ENCODE results near the gene SYNM. TPM values are rescaled to one million over a fixed set of nuclear protein-coding genes. Genes with fewer than 3 reads are reported as not detected.

The SYNM gene
- total RNA-seq, 2 donors from 2014 or later, result 302 to 329 TPM

DNA sequence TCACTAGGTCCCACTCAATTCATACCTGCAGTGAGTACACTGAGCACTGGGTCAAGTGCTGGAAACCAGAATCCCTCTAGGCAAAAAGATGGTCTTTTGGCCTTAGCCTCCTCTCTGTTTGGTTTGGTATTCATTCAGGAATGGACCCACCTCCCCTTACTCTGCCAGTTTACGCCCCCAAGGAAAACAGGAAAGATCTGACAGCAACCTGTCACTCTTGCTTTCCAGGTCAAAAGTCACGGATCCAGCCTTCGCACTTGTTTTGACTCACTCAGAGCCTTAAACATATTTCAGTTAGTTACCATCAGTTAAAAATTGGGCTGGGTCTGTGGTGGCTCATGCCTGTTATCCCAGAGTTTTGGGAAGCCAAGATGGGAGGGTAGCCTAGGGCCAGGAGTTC, 68.1 kb downstream of the SYNM start:
- DNase-seq, result no peak
- intact Hi-C loops (cut with DNase I), result loop anchor here (5.0 kb wide), 1 partner anchor 39 kb away; no protein-coding TSS in a partner anchor
- ATAC-seq, result no peak

DNA sequence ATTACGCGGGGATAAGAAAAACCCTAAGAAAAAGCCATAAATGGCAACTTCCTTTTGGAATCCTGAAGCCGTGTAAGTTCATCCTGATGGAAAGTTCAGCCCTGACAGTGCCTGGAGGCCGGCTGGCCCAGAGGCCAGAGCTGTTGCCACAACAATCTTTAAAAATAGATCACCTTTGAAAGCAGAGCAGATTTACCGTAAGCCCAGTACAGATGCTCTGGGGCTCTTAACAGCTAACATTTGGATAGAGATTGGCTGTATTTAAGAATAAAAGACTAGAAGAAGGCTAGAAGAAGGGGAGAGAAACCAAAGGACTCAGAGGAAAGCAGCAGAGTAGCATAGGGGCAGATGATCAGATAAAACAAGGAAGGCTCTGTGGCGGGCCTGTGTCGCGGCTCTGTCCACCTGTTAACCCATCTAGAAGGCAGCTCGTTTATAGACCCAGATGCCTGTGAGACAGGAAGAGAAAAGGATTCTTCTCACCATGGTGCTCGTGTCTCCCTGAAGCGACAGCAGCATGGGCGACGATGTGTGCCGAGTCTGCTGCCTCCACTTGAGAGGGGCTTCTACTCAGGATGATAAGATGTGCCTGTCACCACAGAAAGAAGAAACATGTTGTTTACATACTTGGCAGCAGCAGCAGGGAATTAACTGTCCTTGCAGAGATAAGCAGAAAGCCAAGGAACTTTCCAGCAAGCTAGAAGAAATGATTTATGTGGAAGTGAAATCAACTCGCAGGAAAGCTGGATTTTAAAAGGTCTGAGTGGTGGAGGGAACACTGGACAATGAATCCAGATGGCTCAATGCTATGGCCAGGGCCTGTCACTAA, 69.9 kb downstream of the SYNM start:
- DNase-seq, result peak; percentile 32
- peak; percentile 47 to 54 for ATAC-seq
- intact Hi-C loops (cut with DNase I), result loop anchor here (5.0 kb wide), 1 partner anchor 38 kb away; no protein-coding TSS in a partner anchor

DNA sequence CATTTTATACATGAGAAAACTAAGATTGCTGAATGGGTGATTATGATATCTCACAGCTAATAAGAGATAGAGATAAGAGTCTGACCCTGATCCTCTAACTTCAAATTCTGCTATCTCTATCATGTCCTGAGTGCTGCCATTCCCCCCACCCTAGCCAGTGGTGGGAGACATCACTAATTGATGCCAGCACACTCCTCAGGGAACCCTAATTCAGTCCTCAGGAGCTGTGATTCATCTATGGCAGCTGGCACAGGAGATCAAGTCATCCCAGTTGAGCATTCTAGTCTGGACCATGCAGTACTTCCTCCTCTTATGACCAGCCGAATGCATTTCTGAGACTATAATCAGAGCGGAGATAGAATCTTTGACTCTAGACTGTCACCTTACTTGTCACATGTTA, 71.9 kb downstream of the SYNM start:
- ATAC-seq (peak in 1 of 2 donors; percentile 16), DNase-seq (no peak)
- intact Hi-C loops (cut with DNase I), result no loop called here

DNA sequence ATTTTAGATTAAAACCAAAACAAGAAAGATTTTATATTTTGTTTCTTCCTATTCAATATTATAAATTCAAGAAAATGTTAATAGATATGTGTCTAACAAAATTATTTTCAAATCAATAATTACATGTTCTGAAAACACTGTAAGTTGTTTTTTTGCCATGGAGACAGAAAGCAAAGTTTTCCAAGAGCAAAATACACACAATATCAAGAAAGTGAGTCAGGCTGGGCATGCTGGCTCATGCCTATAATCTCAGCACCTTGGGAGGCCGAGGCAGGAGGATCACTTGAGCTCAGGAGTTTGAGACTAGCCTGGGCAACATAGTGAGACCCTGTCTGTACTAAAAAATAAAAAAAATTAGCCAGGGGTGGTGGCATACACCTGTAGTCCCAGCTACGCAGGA, 72.8 kb downstream of the SYNM start:
- DNase-seq (no peak), ATAC-seq (no peak)
- intact Hi-C loops (cut with DNase I), result no loop called here

DNA sequence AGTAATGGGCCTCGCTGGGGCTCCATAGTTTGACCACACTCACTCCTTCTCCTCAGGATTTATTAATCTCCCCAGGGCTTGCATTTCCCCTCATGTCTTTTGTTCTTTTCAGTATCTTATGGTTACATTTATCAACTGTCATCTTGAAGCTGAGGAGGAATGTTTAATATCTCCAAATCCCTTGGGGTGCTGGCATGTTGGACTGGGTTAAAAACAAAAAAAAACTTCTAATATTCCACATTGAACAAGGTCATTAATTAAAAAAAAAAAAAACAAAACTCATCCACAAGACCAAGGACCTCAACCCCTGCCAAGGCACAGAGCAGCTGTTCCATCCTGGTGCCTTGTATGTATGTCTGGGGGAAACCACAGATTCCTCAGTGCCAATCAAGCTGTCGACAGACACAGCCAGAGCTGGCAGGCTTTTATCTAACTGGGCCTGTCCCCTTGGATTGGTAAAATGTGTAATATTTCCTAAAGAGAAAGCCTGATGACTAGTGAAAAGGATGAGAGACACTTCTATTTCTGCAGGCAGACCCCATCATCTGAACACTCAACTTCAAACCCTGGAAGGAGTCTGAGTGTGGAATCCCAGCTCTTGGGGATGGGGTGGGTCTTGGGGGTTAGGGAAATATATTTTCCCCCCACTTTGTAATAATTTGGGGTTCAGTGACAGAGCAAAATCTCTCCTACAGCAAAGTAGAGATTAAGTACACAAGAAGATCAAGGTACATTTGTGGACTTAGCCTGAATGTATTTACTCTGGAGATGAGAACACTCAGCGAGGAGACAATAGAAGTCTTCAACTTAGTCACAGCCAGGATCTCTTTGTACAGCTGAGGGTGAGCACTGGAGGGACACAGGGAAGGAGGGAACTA, 75.4 kb downstream of the SYNM start:
- ATAC-seq (peak; percentile 60 to 75), DNase-seq (no peak)
- intact Hi-C loops (cut with DNase I), result loop anchor here in 1 of 2 donors (2.0 kb wide), 1 partner anchor 74 kb away; no protein-coding TSS in a partner anchor

DNA sequence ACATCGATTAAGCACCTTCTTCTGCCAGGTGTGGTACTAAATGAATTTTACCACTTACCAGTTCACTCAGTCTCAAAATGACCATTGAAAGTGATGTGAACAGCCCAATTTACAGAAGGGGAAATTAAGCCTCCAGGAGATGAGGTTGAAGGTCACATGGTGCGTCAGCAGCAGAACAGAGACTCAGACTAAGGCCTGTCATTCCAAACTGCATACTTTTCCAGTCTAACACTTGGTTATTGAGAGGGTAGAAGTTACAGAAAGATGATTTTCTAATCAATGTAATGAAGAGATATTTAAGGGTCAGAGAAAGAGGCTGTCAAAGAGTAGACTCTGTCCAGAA, 76.1 kb downstream of the SYNM start:
- intact Hi-C loops (cut with DNase I), result loop anchor here in 1 of 2 donors (2.0 kb wide), 1 partner anchor 74 kb away; no protein-coding TSS in a partner anchor
- DNase-seq, result no peak
- no peak for ATAC-seq

DNA sequence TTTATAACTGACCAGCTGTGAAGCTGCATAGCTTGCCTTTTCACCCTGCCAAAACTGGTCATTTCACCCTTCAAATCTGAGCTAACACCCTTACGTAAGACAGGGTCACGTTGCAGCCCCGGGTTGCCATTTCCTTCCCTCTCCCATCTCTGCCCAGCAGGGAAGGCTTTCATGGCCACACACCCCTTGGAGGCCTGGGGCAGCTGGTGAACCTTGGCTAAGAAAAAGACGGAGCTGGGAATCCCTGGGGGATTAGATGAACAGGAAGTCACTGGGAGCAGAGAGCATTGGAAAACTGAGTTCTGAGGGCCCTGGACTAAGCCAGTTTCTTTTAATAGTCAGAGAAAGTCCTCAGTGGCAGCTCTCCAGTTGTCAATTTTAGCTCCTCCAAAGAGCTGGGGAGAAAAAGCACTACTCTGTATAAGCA, 76.7 kb downstream of the SYNM start:
- DNase-seq, result peak; percentile 31
- intact Hi-C loops (cut with DNase I), result loop anchor here in 1 of 2 donors (2.0 kb wide), 1 partner anchor 75 kb away; no protein-coding TSS in a partner anchor
- peak; percentile 77 to 91 for ATAC-seq

DNA sequence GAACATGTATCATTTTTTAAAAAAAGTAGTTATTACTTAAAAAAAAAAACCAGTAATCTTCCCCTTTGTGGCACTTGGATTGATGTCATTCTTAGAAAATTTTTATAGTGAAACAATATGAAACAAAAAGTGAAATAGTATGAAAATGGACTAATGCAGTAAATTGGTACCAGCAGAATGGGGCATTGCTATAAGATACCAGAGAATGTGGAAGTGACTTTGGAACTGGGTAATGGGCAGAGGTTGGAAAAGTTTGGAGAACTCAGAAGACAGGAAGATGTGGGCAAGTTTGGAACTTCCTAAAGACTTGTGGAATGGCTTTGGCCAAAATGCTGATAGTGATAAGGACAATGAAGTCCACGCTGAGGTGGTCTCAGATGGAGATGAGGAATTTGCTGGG, 77.9 kb downstream of the SYNM start:
- intact Hi-C loops (cut with DNase I), result no loop called here
- no peak for DNase-seq
- ATAC-seq, result no peak

Other genes with a start within 250 kb of the SYNM start
- 1 to 10 TPM; 1.2 to 1.3 TPM for gene PGPEP1L, start 97.3 kb upstream of the SYNM start, total RNA-seq
- gene TTC23, start 144.5 kb downstream of the SYNM start, total RNA-seq, result 10 to 100 TPM; 11.9 to 13.7 TPM
- 10 to 100 TPM; 23.8 to 25.2 TPM for gene LRRC28, start 146.4 kb downstream of the SYNM start, total RNA-seq

Data from left cardiac atrium (tissue), 4 donors.